Upper lobe of left lung (tissue), 4 donors: ENCODE data around the gene MFAP4.

Experiments used
- CTCF ChIP-seq, 6 experiments: fragments of 450-650 bp in 4 of 6; fragments of 200-600 bp in 2 of 6; sonication (generic) in 2 of 6; IDR thresholded peaks; one replicate each; pipeline ENCODE4 v1.5.1; 2016 to 2019; ENCODE audit warnings: antibody characterized with exemption in 6 of 6
- EP300 ChIP-seq, 4 donors: sonication (generic); formaldehyde crosslinking; IDR thresholded peaks; one replicate each; pipeline ENCODE4 v1.5.1; 2017; ENCODE audit warnings: antibody characterized with exemption in 4 of 4, control low read depth in 2 of 4
- POLR2A ChIP-seq, 4 donors: fragments of 450-650 bp; IDR thresholded peaks; one replicate each; pipeline ENCODE4 v1.5.1; 2016 to 2017; ENCODE audit warnings: antibody characterized with exemption in 4 of 4, mild to moderate bottlenecking in 2 of 4
- POLR2AphosphoS5 ChIP-seq, 2 donors: sonication (generic); formaldehyde crosslinking; IDR thresholded peaks; one replicate each; pipeline ENCODE4 v1.5.1; 2017; ENCODE audit warnings: antibody characterized with exemption in 2 of 2

DNA sequence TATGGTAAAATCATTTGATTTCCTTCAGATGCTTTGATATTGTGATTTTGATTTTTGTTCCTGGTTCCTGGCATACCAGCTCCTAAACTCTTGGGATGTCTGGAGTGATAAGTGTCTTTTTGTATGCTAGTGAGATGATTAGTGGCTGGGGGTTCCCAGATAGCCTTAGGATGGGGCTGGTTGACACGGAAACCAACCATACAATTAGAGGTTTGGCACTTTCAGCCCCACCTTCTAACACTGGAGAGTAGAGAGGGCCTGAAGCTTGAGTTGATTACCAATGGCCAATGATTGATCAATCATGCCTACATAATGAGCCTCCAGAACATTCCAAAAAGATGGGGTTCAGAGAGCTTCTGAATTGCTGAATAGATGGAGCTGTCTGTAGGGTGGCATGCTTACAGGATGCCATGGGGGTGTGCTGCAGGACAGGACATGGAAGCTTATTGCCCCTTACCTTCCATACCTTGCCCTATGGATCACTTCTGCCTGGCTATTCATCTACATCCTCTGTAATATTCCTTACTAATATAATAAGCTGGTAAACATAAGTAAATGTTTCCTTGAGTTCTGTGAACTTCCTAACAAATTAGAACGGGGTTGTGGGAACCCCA, 46.8 kb upstream of the MFAP4 start:
- TF ChIP-seq POLR2A (IDR thresholded peaks at IDR 0.05) = no peak
- no peak for TF ChIP-seq POLR2AphosphoS5 (IDR thresholded peaks at IDR 0.05)
- no peak for TF ChIP-seq CTCF (IDR thresholded peaks at IDR 0.05)
- TF ChIP-seq EP300 (IDR thresholded peaks at IDR 0.05) = no peak
